Effector memory CD4-positive, alpha-beta T cell (primary cell): ENCODE data around the gene HSD17B3.
"Not testable (repeated sequence)": the region's sequence is repeated elsewhere in the genome, so short reads cannot be mapped to it uniquely, and the experiment has no call there.

Experiments used
- DNase-seq, 3 donors: peaks; one replicate each; pipeline ENCODE4 v3.0.0-alpha.2; 2020
- H3K27ac ChIP-seq: 2 replicates; pipeline ENCODE4 v1.7.0; 2013; ENCODE audit warnings: mild to moderate bottlenecking, low read length, moderate library complexity; ENCODE audit not compliant: insufficient read depth, poor library complexity, severe bottlenecking
- H3K27me3 ChIP-seq: replicated peaks from 2 replicates; pipeline ENCODE4 v1.7.0; 2013; ENCODE audit warnings: mild to moderate bottlenecking, low read length; ENCODE audit not compliant: insufficient read depth, control insufficient read depth, poor library complexity, severe bottlenecking
- H3K36me3 ChIP-seq: 2 replicates; pipeline ENCODE4 v1.7.0; 2013; ENCODE audit warnings: mild to moderate bottlenecking, low read length, moderate library complexity; ENCODE audit not compliant: control insufficient read depth, insufficient read depth
- H3K4me1 ChIP-seq: 2 replicates; pipeline ENCODE4 v1.7.0; 2013; ENCODE audit warnings: low read length, mild to moderate bottlenecking; ENCODE audit not compliant: control insufficient read depth, insufficient read depth, poor library complexity, severe bottlenecking
- H3K4me3 ChIP-seq: 2 replicates; pipeline ENCODE4 v1.7.0; 2013; ENCODE audit warnings: low read length, low read depth, mild to moderate bottlenecking; ENCODE audit not compliant: insufficient read depth, poor library complexity, severe bottlenecking
- H3K9me3 ChIP-seq: 2 replicates; pipeline ENCODE4 v1.7.0; 2013; ENCODE audit warnings: mild to moderate bottlenecking, low read length, moderate library complexity; ENCODE audit not compliant: control insufficient read depth

HSD17B3 gene

DNA sequence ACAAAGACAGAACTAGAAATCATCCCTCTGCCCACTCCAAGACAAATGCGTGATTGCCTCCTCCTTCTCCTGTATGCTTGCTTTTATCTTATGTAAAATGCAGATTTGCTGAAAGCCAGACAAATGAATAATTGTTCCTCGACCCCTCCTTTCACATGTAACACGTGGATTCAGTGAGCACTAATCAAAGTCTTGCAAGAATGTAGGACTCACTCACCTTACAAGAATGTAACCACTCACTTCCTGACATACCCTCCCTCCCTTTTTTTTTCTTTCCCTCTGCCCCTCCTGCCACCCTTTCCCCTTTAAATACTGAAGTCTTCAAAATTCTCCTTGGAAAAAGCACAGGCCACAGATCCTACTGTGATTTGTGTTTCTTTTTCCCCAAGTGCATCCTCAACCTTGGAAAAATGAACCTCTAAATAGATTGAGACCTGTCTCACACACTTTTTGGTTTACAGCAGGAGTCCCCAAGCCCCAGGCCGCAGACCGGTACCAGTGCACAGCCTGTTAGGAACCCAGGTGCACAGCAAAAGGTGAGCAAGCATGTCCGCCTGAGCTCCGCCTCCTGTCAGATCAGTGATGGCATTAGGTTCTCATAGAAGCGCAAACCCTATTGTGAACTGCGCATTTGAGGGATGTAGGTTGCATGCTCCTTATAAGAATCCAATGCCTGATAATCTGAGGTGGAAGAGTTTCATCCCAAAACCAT lies 29.4 kb upstream of the HSD17B3 start:
- Histone ChIP-seq H3K27me3 (no peaks in the 10 kb centered on the region), H3K4me1 (no peaks in the 10 kb centered on the region), H3K9me3 (no peaks in the 10 kb centered on the region), H3K36me3 (no peaks in the 10 kb centered on the region), H3K4me3 (no peak overlapping the region), H3K27ac (no peak overlapping the region)
- no peak for DNase-seq

DNA sequence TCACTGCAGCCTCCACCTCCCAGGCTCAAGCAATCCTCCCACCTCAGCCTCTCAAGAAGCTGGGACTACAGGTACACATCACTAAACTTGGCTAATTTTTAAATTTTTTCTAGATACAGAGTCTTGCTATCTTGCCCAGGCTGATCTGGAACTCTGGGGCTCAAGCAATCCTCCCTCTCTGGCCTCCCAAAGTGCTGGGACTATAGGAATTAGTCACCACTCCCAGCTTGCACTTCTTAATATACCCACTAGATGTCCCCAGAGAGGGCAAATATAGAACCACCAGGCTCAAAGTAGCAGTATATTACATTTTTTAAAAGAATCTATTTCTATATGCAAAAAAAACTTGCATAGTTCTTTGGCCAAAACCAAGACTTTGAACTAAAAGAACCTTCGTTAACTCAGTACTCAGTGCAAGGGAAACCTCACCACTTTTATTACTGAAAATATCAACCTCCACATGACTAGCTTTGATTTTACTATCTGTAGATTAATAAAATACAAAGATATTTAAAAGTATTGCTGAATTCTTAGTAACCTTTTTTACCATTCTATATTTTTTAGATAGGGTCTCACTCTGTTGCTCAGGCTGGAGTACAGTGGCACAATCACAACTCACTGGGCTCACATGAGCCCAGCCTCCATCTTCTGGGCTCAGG lies 25.8 kb upstream of the HSD17B3 start:
- H3K36me3 ChIP-seq: no peaks in the 10 kb centered on the region
- no peaks in the 10 kb centered on the region for H3K9me3 ChIP-seq
- H3K4me1 ChIP-seq: no peaks in the 10 kb centered on the region
- H3K27me3 ChIP-seq: no peaks in the 10 kb centered on the region
- H3K27ac ChIP-seq: no peak overlapping the region
- DNase-seq: peak in 1 of 3 donors; percentile 24
- H3K4me3 ChIP-seq: no peak overlapping the region

- no peaks in the 10 kb centered on the region for H3K36me3 ChIP-seq
- no peaks in the 10 kb centered on the region for H3K4me1 ChIP-seq
- no peak overlapping the region for H3K4me3 ChIP-seq
- DNase-seq: no peak
- H3K27me3 ChIP-seq: no peaks in the 10 kb centered on the region
- H3K27ac ChIP-seq: no peak overlapping the region
- no peaks in the 10 kb centered on the region for H3K9me3 ChIP-seq
Observed at GRCh38 chr9:96323169-96323568, 21.2 kb upstream of the HSD17B3 start.

GRCh38 chr9:96322736-96323135 lies 20.8 kb upstream of the HSD17B3 start:
- H3K27ac ChIP-seq, DNase-seq, H3K4me1 ChIP-seq, H3K27me3 ChIP-seq, H3K4me3 ChIP-seq, H3K36me3 ChIP-seq, H3K9me3 ChIP-seq: not testable (repeated sequence)

DNA sequence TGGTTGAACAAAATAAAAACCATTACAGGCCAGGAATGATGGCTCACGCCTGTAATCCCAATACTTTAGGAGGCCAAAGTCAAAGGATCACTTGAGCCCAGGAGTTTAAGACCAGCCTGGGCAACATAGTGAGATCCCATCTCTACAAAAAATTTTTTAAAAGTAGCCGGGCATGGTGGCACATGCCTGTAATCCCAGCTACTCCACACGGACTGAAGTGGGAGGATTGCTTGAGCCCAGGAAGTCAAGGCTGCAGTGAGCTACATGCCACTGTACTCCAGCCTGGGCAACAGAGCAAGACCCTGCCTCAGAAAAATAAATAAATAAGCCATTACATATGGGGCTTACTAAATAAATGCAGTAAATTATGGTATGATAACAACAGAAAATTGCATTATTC lies 20.2 kb upstream of the HSD17B3 start:
- not testable (repeated sequence) for H3K4me3 ChIP-seq, H3K36me3 ChIP-seq, H3K4me1 ChIP-seq, H3K9me3 ChIP-seq, H3K27ac ChIP-seq, DNase-seq, H3K27me3 ChIP-seq

DNA sequence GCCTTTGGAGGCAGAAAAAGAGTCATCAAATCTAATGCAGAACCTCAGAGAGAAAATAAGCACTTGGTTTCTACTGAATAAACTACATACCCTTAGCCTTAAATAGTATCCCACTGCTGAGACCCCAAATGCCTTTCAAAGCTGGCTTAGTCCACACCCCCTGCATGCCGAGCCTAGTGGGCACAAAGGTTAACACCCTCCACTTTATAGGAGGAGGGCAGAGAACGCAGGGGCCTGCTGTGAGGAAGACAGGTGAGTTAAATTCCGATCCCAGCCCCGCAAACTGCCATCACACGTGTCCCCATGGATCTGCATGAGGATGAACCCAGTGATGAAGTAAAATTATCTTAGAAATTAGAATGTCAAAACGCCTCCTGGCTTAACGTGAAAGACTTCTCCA lies 19.5 kb upstream of the HSD17B3 start:
- Histone ChIP-seq H3K27ac (no peak overlapping the region), H3K36me3 (no peaks in the 10 kb centered on the region), H3K9me3 (no peaks in the 10 kb centered on the region), H3K4me3 (no peak overlapping the region), H3K27me3 (no peaks in the 10 kb centered on the region), H3K4me1 (no peaks in the 10 kb centered on the region)
- DNase-seq: no peak

- Histone ChIP-seq H3K4me1 (no peaks in the 10 kb centered on the region), H3K27me3 (no peaks in the 10 kb centered on the region), H3K4me3 (no peak overlapping the region), H3K9me3 (no peaks in the 10 kb centered on the region), H3K27ac (no peak overlapping the region), H3K36me3 (no peaks in the 10 kb centered on the region)
- no peak for DNase-seq
Observed at GRCh38 chr9:96320749-96321280, 18.8 kb upstream of the HSD17B3 start.

GRCh38 chr9:96318921-96319565 lies 17.1 kb upstream of the HSD17B3 start:
- Histone ChIP-seq H3K27ac (no peak overlapping the region), H3K27me3 (no peaks in the 10 kb centered on the region), H3K4me1 (no peaks in the 10 kb centered on the region), H3K4me3 (no peak overlapping the region), H3K9me3 (no peaks in the 10 kb centered on the region), H3K36me3 (no peaks in the 10 kb centered on the region)
- DNase-seq: no peak

- no peak overlapping the region for H3K27ac ChIP-seq
Observed at GRCh38 chr9:96317335-96317980, 15.5 kb upstream of the HSD17B3 start.

More at GRCh38 chr9:96317335-96317980, 15.5 kb upstream of the HSD17B3 start:
- Histone ChIP-seq H3K4me1 (no peaks in the 10 kb centered on the region), H3K27me3 (no peaks in the 10 kb centered on the region), H3K36me3 (no peaks in the 10 kb centered on the region), H3K9me3 (peaks cover 12% of the 10 kb centered on the region), H3K4me3 (no peak overlapping the region)
- DNase-seq: peak in 2 of 3 donors; percentile 7 to 25
